NCI-H1694 treated with DMSO at 0.1 percent for 48 hours (cell line): ENCODE measurements around the gene REN.
A peak's percentile ranks its signal among the peaks of the same experiment; 100 is the strongest.

Experiments used
- DNase-seq: peaks from one replicate; lab custom pipeline; 2025; lab: John Stamatoyannopoulos, UW

The REN gene

GRCh38 chr1:204190212-204191211 is 24.4 kb upstream of the REN start:
- no peak for DNase-seq

GRCh38 chr1:204188959-204189639 is 23.0 kb upstream of the REN start:
- no peak for DNase-seq

GRCh38 chr1:204186597-204186996 is 20.5 kb upstream of the REN start:
- DNase-seq: no peak

- DNase-seq: no peak
Observed at GRCh38 chr1:204181116-204181515, 15.0 kb upstream of the REN start.

GRCh38 chr1:204180133-204180532 is 14.0 kb upstream of the REN start:
- DNase-seq: no peak

- DNase-seq: no peak
Observed at GRCh38 chr1:204178487-204179281, 12.5 kb upstream of the REN start.

- DNase-seq: no peak
Observed at GRCh38 chr1:204177133-204177532, 11.0 kb upstream of the REN start.

GRCh38 chr1:204176049-204176448 is 9.9 kb upstream of the REN start:
- no peak for DNase-seq

- DNase-seq: no peak
Observed at GRCh38 chr1:204174958-204175357, 8.8 kb upstream of the REN start.

GRCh38 chr1:204172404-204173029 is 6.4 kb upstream of the REN start:
- DNase-seq: no peak

GRCh38 chr1:204171751-204172178 is 5.6 kb upstream of the REN start:
- DNase-seq: no peak

- no peak for DNase-seq
Observed at GRCh38 chr1:204170494-204171155, 4.5 kb upstream of the REN start.

- no peak for DNase-seq
Observed at GRCh38 chr1:204169858-204170257, 3.7 kb upstream of the REN start.

GRCh38 chr1:204167730-204168129 is 1.6 kb upstream of the REN start:
- DNase-seq: no peak

- DNase-seq: peak; percentile 69
Observed at GRCh38 chr1:204162494-204163074, 3.6 kb downstream of the REN start.

GRCh38 chr1:204161609-204162493 is 4.3 kb downstream of the REN start:
- no peak for DNase-seq

- no peak for DNase-seq
Observed at GRCh38 chr1:204157962-204158361, 8.2 kb downstream of the REN start.

GRCh38 chr1:204155881-204156280 is 10.3 kb downstream of the REN start:
- DNase-seq: no peak

GRCh38 chr1:204154568-204155255 is 11.4 kb downstream of the REN start:
- no peak for DNase-seq
